HL-60 (cell line): ENCODE measurements around the gene PFKFB1.

Source experiments
- DNase-seq, 2 experiments: peaks; one replicate each; pipeline ENCODE4 v3.0.0-alpha.2; 2010 to 2020; ENCODE audit warnings: low read depth in 1 of 2, low spot score in 1 of 2
- H3K27ac ChIP-seq: fragments of 250-450 bp; sonication (Bioruptor Pico); replicated peaks from 2 replicates; pipeline ENCODE4 v1.5.1; 2020; ENCODE audit warnings: mild to moderate bottlenecking, moderate library complexity
- H3K27me3 ChIP-seq: fragments of 250-450 bp; sonication (Bioruptor Pico); 2 replicates; pipeline ENCODE4 v1.5.1; 2021; ENCODE audit warnings: mild to moderate bottlenecking, moderate library complexity; ENCODE audit not compliant: insufficient read depth, poor library complexity, severe bottlenecking
- H3K4me3 ChIP-seq: replicated peaks from 2 replicates; pipeline ENCODE4 v1.5.1; 2011; ENCODE audit warnings: mild to moderate bottlenecking, control low read depth, low read length; ENCODE audit not compliant: insufficient read depth
- CTCF ChIP-seq: IDR thresholded peaks from one replicate; pipeline ENCODE4 v1.5.1; 2011; ENCODE audit warnings: low read length, control low read depth, inconsistent platforms; ENCODE audit not compliant: insufficient read depth
- GABPA ChIP-seq: IDR thresholded peaks from 2 replicates; pipeline ENCODE4 v1.6.1; 2012; ENCODE audit warnings: low read depth
- POLR2AphosphoS5 ChIP-seq: IDR thresholded peaks from 2 replicates; pipeline ENCODE4 v1.6.1; 2012; ENCODE audit warnings: low read depth
- REST ChIP-seq: IDR thresholded peaks from 2 replicates; pipeline ENCODE4 v1.6.1; 2012; ENCODE audit warnings: low read depth; ENCODE audit not compliant: insufficient replicate concordance
- SPI1 ChIP-seq: IDR thresholded peaks from 2 replicates; pipeline ENCODE4 v1.6.1; 2012; ENCODE audit warnings: low read depth, mild to moderate bottlenecking, borderline replicate concordance

PFKFB1 gene

GRCh38 chrX:55028611-55029010 lies 34.6 kb upstream of the PFKFB1 start:
- H3K27ac ChIP-seq: no peak overlapping the region
- no peak for DNase-seq

GRCh38 chrX:55028040-55028439 lies 34.1 kb upstream of the PFKFB1 start:
- no peak for TF ChIP-seq GABPA
- Histone ChIP-seq H3K27ac (no peak overlapping the region), H3K27me3 (no peaks in the 10 kb centered on the region), H3K4me3 (no peak overlapping the region)
- no peak for DNase-seq

More at GRCh38 chrX:55028611-55029010, 34.6 kb upstream of the PFKFB1 start:
- no peaks in the 10 kb centered on the region for H3K27me3 ChIP-seq
- no peak for TF ChIP-seq POLR2AphosphoS5
- no peak for TF ChIP-seq SPI1
- no peak for TF ChIP-seq GABPA
- no peak for TF ChIP-seq CTCF
- TF ChIP-seq REST: no peak
- H3K4me3 ChIP-seq: no peak overlapping the region

- no peaks in the 10 kb centered on the region for H3K27me3 ChIP-seq
- TF ChIP-seq GABPA: no peak
- TF ChIP-seq CTCF: no peak
- TF ChIP-seq REST: no peak
- TF ChIP-seq POLR2AphosphoS5: no peak
- TF ChIP-seq SPI1: no peak
- no peak overlapping the region for H3K27ac ChIP-seq
- no peak overlapping the region for H3K4me3 ChIP-seq
- DNase-seq: no peak
These were observed 32.9 kb upstream of the PFKFB1 start for GRCh38 chrX:55026840-55027239.

GRCh38 chrX:55026143-55026542 lies 32.2 kb upstream of the PFKFB1 start:
- TF ChIP-seq REST: no peak
- no peak for TF ChIP-seq POLR2AphosphoS5
- TF ChIP-seq GABPA: no peak
- no peak for TF ChIP-seq CTCF
- no peak for TF ChIP-seq SPI1
- Histone ChIP-seq H3K27me3 (no peaks in the 10 kb centered on the region), H3K4me3 (no peak overlapping the region), H3K27ac (no peak overlapping the region)
- no peak for DNase-seq
